IMR-90 (cell line): ENCODE results near the gene ZNF639. TPM values are rescaled to one million over a fixed set of nuclear protein-coding genes. Genes with fewer than 3 reads are reported as not detected.

Experiments
- ATAC-seq: fragments of 200-7000 bp; cut with Tn5 transposase; 2 replicates; pipeline ENCODE4 v1.9.1; 2020; ENCODE audit warnings: low read depth, mild to moderate bottlenecking, moderate library complexity
- BruUV-seq: library from RNA; stranded (reverse); fragments of 400-500 nt; replicated peaks from 2 replicates; lab custom pipeline; 2021; lab: Mats Ljungman, UMichigan
- CTCF ChIA-PET: fragments of 300-600 bp; formaldehyde crosslinking; extraction: SDS; loops from one replicate; lab custom pipeline; 2021; ENCODE audit warnings: antibody characterized with exemption; lab: Yijun Ruan, JAX
- POLR2A ChIA-PET: fragments of 300-600 bp; sonication (Branson Sonifier 250); formaldehyde crosslinking; loops from one replicate; lab custom pipeline; 2022; ENCODE audit warnings: antibody characterized with exemption; ENCODE audit not compliant: unreplicated experiment; lab: Charles Lee
- DNase-seq: peaks from one replicate; pipeline ENCODE4 v3.0.0; 2013
- H2AFZ ChIP-seq: replicated peaks from 2 replicates; pipeline ENCODE3; 2013; ENCODE audit warnings: low read length, mild to moderate bottlenecking; ENCODE audit not compliant: poor library complexity
- H2AK5ac ChIP-seq: 2 replicates; pipeline ENCODE4 v1.6.1; 2013; ENCODE audit warnings: low read depth, low read length, inconsistent platforms
- H2AK9ac ChIP-seq: replicated peaks from 2 replicates; pipeline ENCODE3; 2013; ENCODE audit warnings: mild to moderate bottlenecking, low read depth, low read length, moderate library complexity; ENCODE audit not compliant: poor library complexity
- H2BK120ac ChIP-seq: 2 replicates; pipeline ENCODE4 v1.6.1; 2013; ENCODE audit warnings: low read depth, low read length, inconsistent platforms
- H2BK15ac ChIP-seq: 3 replicates; pipeline ENCODE4 v1.6.1; 2013; ENCODE audit warnings: low read depth, low read length, inconsistent platforms
- H2BK20ac ChIP-seq: 2 replicates; pipeline ENCODE4 v1.6.1; 2013; ENCODE audit warnings: low read depth, mild to moderate bottlenecking, inconsistent platforms, low read length, moderate library complexity
- H2BK5ac ChIP-seq: 2 replicates; pipeline ENCODE4 v1.6.1; 2013; ENCODE audit warnings: mild to moderate bottlenecking, low read depth, low read length, inconsistent platforms; ENCODE audit not compliant: poor library complexity, severe bottlenecking
- H3K14ac ChIP-seq: replicated peaks from 2 replicates; pipeline ENCODE4 v1.6.1; 2013; ENCODE audit warnings: low read depth, low read length, inconsistent platforms
- H3K18ac ChIP-seq: 2 replicates; pipeline ENCODE4 v1.6.1; 2013; ENCODE audit warnings: low read depth, low read length, control low read depth
- H3K23ac ChIP-seq: 2 replicates; pipeline ENCODE4 v1.6.1; 2013; ENCODE audit warnings: low read depth, low read length, inconsistent platforms
- H3K27ac ChIP-seq: 2 replicates; pipeline ENCODE4 v1.5.1; 2013; ENCODE audit warnings: mild to moderate bottlenecking, control low read depth, low read length; ENCODE audit not compliant: insufficient read depth
- H3K27me3 ChIP-seq: 2 replicates; pipeline ENCODE4 v1.6.1; 2013; ENCODE audit warnings: low read length; ENCODE audit not compliant: control insufficient read depth, insufficient read depth
- H3K36me3 ChIP-seq: 2 replicates; pipeline ENCODE4 v1.6.1; 2013; ENCODE audit warnings: low read length, mixed read lengths; ENCODE audit not compliant: control insufficient read depth, insufficient read depth
- H3K4ac ChIP-seq: 2 replicates; pipeline ENCODE4 v1.6.1; 2013; ENCODE audit warnings: low read depth, low read length, inconsistent platforms
- H3K4me1 ChIP-seq: 2 replicates; pipeline ENCODE4 v1.6.1; 2013; ENCODE audit warnings: low read length, mixed read lengths; ENCODE audit not compliant: control insufficient read depth, insufficient read depth
- H3K4me2 ChIP-seq: 2 replicates; pipeline ENCODE4 v1.6.1; 2013; ENCODE audit warnings: low read depth, mild to moderate bottlenecking, control low read depth, low read length, moderate library complexity
- H3K4me3 ChIP-seq: 2 replicates; pipeline ENCODE4 v1.5.1; 2013; ENCODE audit warnings: low read depth, mild to moderate bottlenecking, control low read depth, low read length, moderate library complexity; ENCODE audit not compliant: insufficient read depth
- H3K56ac ChIP-seq: 2 replicates; pipeline ENCODE4 v1.6.1; 2013; ENCODE audit warnings: low read length, inconsistent platforms; ENCODE audit not compliant: insufficient read depth; ENCODE audit errors: extremely low read depth
- H3K79me1 ChIP-seq, 2 experiments: 2 replicates each; pipeline ENCODE4 v1.6.1; 2013; ENCODE audit warnings: low read length in 2 of 2, inconsistent platforms in 1 of 2, low read depth in 1 of 2
- H3K9ac ChIP-seq: 2 replicates; pipeline ENCODE4 v1.6.1; 2013; ENCODE audit warnings: low read depth, low read length, control low read depth
- H3K9me1 ChIP-seq: 2 replicates; pipeline ENCODE4 v1.6.1; 2013; ENCODE audit warnings: low read length, inconsistent platforms; ENCODE audit not compliant: insufficient read depth
- H3K9me3 ChIP-seq: 2 replicates; pipeline ENCODE4 v1.6.1; 2013; ENCODE audit warnings: low read length; ENCODE audit not compliant: control insufficient read depth, insufficient read depth
- H4K20me1 ChIP-seq: 2 replicates; pipeline ENCODE4 v1.6.1; 2013; ENCODE audit warnings: low read length, inconsistent platforms; ENCODE audit not compliant: insufficient read depth
- H4K5ac ChIP-seq: 2 replicates; pipeline ENCODE4 v1.6.1; 2013; ENCODE audit warnings: mild to moderate bottlenecking, low read depth, low read length, control low read depth
- H4K8ac ChIP-seq, 2 experiments: 2 replicates each; pipeline ENCODE4 v1.6.1; 2013; ENCODE audit warnings: low read depth in 2 of 2, low read length in 2 of 2, control low read depth in 1 of 2, inconsistent platforms in 1 of 2
- H4K91ac ChIP-seq: 2 replicates; pipeline ENCODE4 v1.6.1; 2013; ENCODE audit warnings: low read depth, low read length, inconsistent platforms; ENCODE audit not compliant: insufficient read depth
- CHD1 ChIP-seq: IDR thresholded peaks from 2 replicates; pipeline ENCODE4 v1.6.1; 2012; ENCODE audit warnings: low read depth, low read length, improper control_type of control experiment
- MAFK ChIP-seq: IDR thresholded peaks from 2 replicates; pipeline ENCODE4 v1.6.1; 2012; ENCODE audit warnings: low read depth, low read length, improper control_type of control experiment
- NFE2L2 ChIP-seq: fragments of 150-350 bp; IDR thresholded peaks from 2 replicates; pipeline ENCODE4 v1.6.1; 2016; ENCODE audit warnings: low read depth, mild to moderate bottlenecking, low read length
- RAD21 ChIP-seq: IDR thresholded peaks from 2 replicates; pipeline ENCODE4 v1.6.1; 2012; ENCODE audit warnings: low read length, improper control_type of control experiment
- WGBS, 2 experiments: methylation state at CpG; one replicate each; pipeline versions ENCODE4 v1.1.5 to v1.1.7; 2013; ENCODE audit warnings: missing lambda C conversion rate in 2 of 2; ENCODE audit not compliant: insufficient read length in 1 of 2; ENCODE audit errors: extremely low coverage in 2 of 2; 5-methylcytosine and 5-hydroxymethylcytosine counted together
- dilution Hi-C: fragments of 300-500 bp; cut with HindIII; formaldehyde crosslinking; loops from one replicate; pipeline ENCODE4 v1.14.3; 2018; ENCODE audit warnings: low sequenced_read_pairs; ENCODE audit not compliant: unreplicated experiment
- in situ Hi-C: fragments of 300-500 bp; cut with MboI; formaldehyde crosslinking; loops from 3 replicates; pipeline ENCODE4 v1.14.3; 2019; ENCODE audit warnings: low sequenced_read_pairs, inconsistent platforms, mixed read lengths
- intact Hi-C: fragments of 100-400 bp; cut with micrococcal nuclease; formaldehyde crosslinking; loops from 2 replicates; pipeline ENCODE4 v1.10.0; 2022
- polyA plus RNA-seq, 3 experiments: library from polyadenylated mRNA; depleted of rRNA; stranded (reverse); fragments of >200 nt; gene quantifications; 2 replicates each; pipeline ENCODE4 v1.2.3, GENCODE V29; 2012; ENCODE audit warnings: low replicate concordance in 1 of 3
- total RNA-seq: library from RNA; depleted of rRNA; stranded (reverse); fragments of >200 nt; gene quantifications from 2 replicates; pipeline ENCODE4 v1.2.3, GENCODE V29; 2012
- TF ChIP-seq, protein P1 (sequence below): fragments of 150-350 bp; IDR thresholded peaks from 2 replicates; pipeline ENCODE4 v1.6.1; 2016; ENCODE audit warnings: low read depth, mild to moderate bottlenecking, low read length, moderate library complexity, borderline replicate concordance

Gene ZNF639
- total and polyA plus RNA-seq, 2 of the 4 experiments (the other 2 are of a cell fraction) = 15.9 to 50.5 TPM

DNA sequence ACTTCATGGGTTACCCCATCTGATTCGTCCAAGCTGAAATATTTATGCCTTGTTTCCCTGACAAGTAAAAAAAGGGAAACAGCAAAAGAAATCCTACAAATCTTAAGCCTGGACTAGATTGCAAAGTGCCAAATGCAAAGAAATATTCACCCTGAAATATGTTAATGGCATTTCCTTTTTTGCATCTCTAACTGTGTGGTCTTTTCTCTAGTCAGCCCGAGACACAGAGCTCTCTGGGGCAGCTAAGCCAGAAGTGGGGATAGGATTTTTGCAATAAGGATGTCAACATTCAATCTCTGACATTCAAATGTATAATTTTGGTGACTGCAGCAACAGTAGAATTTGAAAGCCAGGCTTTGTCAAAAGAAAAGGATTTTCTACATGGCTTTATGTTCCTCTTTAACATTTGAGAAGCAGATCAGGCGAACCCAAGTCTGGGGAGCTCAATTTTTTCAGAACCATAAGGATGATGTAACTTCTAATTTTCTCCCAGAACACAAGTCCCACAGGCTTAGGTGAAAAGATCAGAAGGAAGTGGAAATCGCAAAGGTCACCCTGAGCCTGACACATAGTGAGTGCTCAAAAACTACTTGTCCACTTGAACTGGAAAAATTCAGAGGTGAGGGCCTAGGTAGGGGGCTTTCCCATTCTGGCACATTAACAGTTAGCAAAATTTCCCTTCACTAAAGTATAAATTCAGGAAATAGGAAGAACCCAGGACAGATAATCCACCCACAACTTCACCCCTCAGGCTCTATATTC, 43.7 kb upstream of the ZNF639 start:
- no peak overlapping the region for H2BK15ac ChIP-seq
- no peak overlapping the region for H3K4me2 ChIP-seq
- dilution Hi-C loops (loop anchor here (25.0 kb wide), 1 partner anchor 167 kb away; no protein-coding TSS in a partner anchor), intact Hi-C loops (loop anchor here (10.0 kb wide), 1 partner anchor 854 kb away; no protein-coding TSS in a partner anchor), in situ Hi-C loops (no loop called here)
- H3K36me3 ChIP-seq = no peaks in the 10 kb centered on the region
- no peak overlapping the region for H3K14ac ChIP-seq
- H3K18ac ChIP-seq = no peak overlapping the region
- no peak for DNase-seq
- H2AFZ ChIP-seq = no peak overlapping the region
- no peak overlapping the region for H3K4me3 ChIP-seq
- H2AK9ac ChIP-seq = no peak overlapping the region
- no TSS peak for BruUV-seq
- H2BK5ac ChIP-seq = no peak overlapping the region
- peaks cover 4% of the 10 kb centered on the region; the same call in 1 of the 2 replicates for H3K27me3 ChIP-seq
- H3K79me1 ChIP-seq = no peaks in the 10 kb centered on the region
- no peak overlapping the region for H2BK20ac ChIP-seq
- no peaks in the 10 kb centered on the region for H3K9me3 ChIP-seq
- no peak overlapping the region for H2BK120ac ChIP-seq
- H3K23ac ChIP-seq = no peak overlapping the region
- H4K20me1 ChIP-seq = no peaks in the 10 kb centered on the region
- no peak overlapping the region for H3K27ac ChIP-seq
- no peak overlapping the region for H4K5ac ChIP-seq
- no CpG with 5 or more reads among the region's 4 CpGs for WGBS, 2 experiments
- no peak overlapping the region for H3K4ac ChIP-seq
- CTCF ChIA-PET = no interaction called here
- H3K56ac ChIP-seq = no peak overlapping the region
- no peak overlapping the region for H4K8ac ChIP-seq
- no peaks in the 10 kb centered on the region for H3K4me1 ChIP-seq
- no peak overlapping the region for H4K91ac ChIP-seq
- POLR2A ChIA-PET = no interaction called here
- no peak; the same call in 1 of the 2 replicates for ATAC-seq
- H2AK5ac ChIP-seq = no peak overlapping the region
- H3K9ac ChIP-seq = no peak overlapping the region
- TF ChIP-seq RAD21 (no peak), MAFK (no peak), NFE2L2 (no peak), CHD1 (no peak)
- TF ChIP-seq, protein P1, sequence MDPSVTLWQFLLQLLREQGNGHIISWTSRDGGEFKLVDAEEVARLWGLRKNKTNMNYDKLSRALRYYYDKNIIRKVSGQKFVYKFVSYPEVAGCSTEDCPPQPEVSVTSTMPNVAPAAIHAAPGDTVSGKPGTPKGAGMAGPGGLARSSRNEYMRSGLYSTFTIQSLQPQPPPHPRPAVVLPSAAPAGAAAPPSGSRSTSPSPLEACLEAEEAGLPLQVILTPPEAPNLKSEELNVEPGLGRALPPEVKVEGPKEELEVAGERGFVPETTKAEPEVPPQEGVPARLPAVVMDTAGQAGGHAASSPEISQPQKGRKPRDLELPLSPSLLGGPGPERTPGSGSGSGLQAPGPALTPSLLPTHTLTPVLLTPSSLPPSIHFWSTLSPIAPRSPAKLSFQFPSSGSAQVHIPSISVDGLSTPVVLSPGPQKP = no peak
- H3K9me1 ChIP-seq = no peaks in the 10 kb centered on the region
